ENCODE results near the gene RALGPS1.

Gene RALGPS1

GRCh38 chr9:127122176-127123063, 207.8 kb downstream of the RALGPS1 start, which contains the start of gene ANGPTL2:
TSS of gene ANGPTL2 (minus strand) at chr9:127122635. CDS start at chr9:127108731, 13,904 bp downstream.
- peak; percentile 96 for DNase-seq (ENCODE audit: low read depth)

GRCh38 chr9:127123064-127123890, 208.7 kb downstream of the RALGPS1 start:
- DNase-seq (ENCODE audit: low read depth), result no peak

- no peak for DNase-seq (ENCODE audit: low read depth)
Observed at GRCh38 chr9:127124111-127124531, 209.5 kb downstream of the RALGPS1 start.

GRCh38 chr9:127124792-127125191, 210.2 kb downstream of the RALGPS1 start:
- no peak for DNase-seq (ENCODE audit: low read depth)

GRCh38 chr9:127126971-127127370, 212.4 kb downstream of the RALGPS1 start:
- peak; percentile 50 for DNase-seq (ENCODE audit: low read depth)

GRCh38 chr9:127128341-127129072, 213.9 kb downstream of the RALGPS1 start:
- peak; percentile 76 for DNase-seq (ENCODE audit: low read depth)

GRCh38 chr9:127129073-127129717, 214.6 kb downstream of the RALGPS1 start:
- no peak for DNase-seq (ENCODE audit: low read depth)

GRCh38 chr9:127129718-127130085, 215.1 kb downstream of the RALGPS1 start:
- no peak for DNase-seq (ENCODE audit: low read depth)

- no peak for DNase-seq (ENCODE audit: low read depth)
Observed at GRCh38 chr9:127130235-127130634, 215.7 kb downstream of the RALGPS1 start.

- peak; percentile 91 for DNase-seq (ENCODE audit: low read depth)
Observed at GRCh38 chr9:127130661-127131538, 216.3 kb downstream of the RALGPS1 start.

GRCh38 chr9:127131871-127132270, 217.3 kb downstream of the RALGPS1 start:
- peak; percentile 93 for DNase-seq (ENCODE audit: low read depth)

- DNase-seq (ENCODE audit: low read depth), result no peak
Observed at GRCh38 chr9:127132375-127132774, 217.8 kb downstream of the RALGPS1 start.

GRCh38 chr9:127132921-127133647, 218.5 kb downstream of the RALGPS1 start:
- peak; percentile 64 for DNase-seq (ENCODE audit: low read depth)

- DNase-seq (ENCODE audit: low read depth), result peak; percentile 93
Observed at GRCh38 chr9:127133739-127134167, 219.2 kb downstream of the RALGPS1 start.

GRCh38 chr9:127135056-127135745, 220.6 kb downstream of the RALGPS1 start:
- no peak for DNase-seq (ENCODE audit: low read depth)

GRCh38 chr9:127136081-127136879, 221.7 kb downstream of the RALGPS1 start:
- DNase-seq (ENCODE audit: low read depth), result no peak

- no peak for DNase-seq (ENCODE audit: low read depth)
Observed at GRCh38 chr9:127136880-127137639, 222.5 kb downstream of the RALGPS1 start.
